Body of pancreas (tissue), 4 donors: ENCODE data around the gene MYLK. TPM values are rescaled to one million over a fixed set of nuclear protein-coding genes. Genes with fewer than 3 reads are reported as not detected.

Experiments used
- ATAC-seq: fragments of 150-250 bp; one replicate; pipeline ENCODE4 v1.9.1; 2016
- DNase-seq, 4 donors: peaks; one replicate each; pipeline ENCODE4 v3.0.0-alpha.2; 2019
- H3K27ac ChIP-seq, 4 donors: fragments of 200-600 bp; sonication (generic); 1 replicate in 3 of 4; 2 replicates in 1 of 4; pipeline versions ENCODE4 v1.5.1 to v1.6.1; 2016 to 2019; ENCODE audit warnings: mild to moderate bottlenecking in 1 of 4, mixed read lengths in 1 of 4, moderate library complexity in 1 of 4
- H3K27me3 ChIP-seq, 2 donors: fragments of 200-600 bp; sonication (generic); one replicate each; pipeline ENCODE4 v1.6.0; 2016; ENCODE audit warnings: mild to moderate bottlenecking in 1 of 2
- H3K36me3 ChIP-seq, 2 donors: fragments of 200-600 bp; sonication (generic); replicated peaks in 1 of 2; 2 replicates each; pipeline ENCODE4 v1.5.1; 2016; ENCODE audit warnings: low read depth in 2 of 2; ENCODE audit not compliant: insufficient read depth in 1 of 2
- H3K4me1 ChIP-seq: fragments of 200-600 bp; sonication (generic); one replicate; pipeline ENCODE4 v1.6.0; 2016
- H3K4me3 ChIP-seq, 2 donors: fragments of 200-600 bp; sonication (generic); 1 replicate in 1 of 2; 2 replicates in 1 of 2; pipeline ENCODE4 v1.5.1; 2016 to 2019
- H3K9me3 ChIP-seq, 3 donors: fragments of 200-600 bp; sonication (generic); 1 replicate in 2 of 3; 2 replicates in 1 of 3; pipeline ENCODE4 v1.5.1; 2016
- POLR2A ChIP-seq, 3 donors: fragments of 450-650 bp; IDR thresholded peaks; one replicate each; pipeline ENCODE4 v1.6.1; 2016; ENCODE audit warnings: antibody characterized with exemption in 3 of 3, mild to moderate bottlenecking in 2 of 3
- WGBS, 2 donors: methylation state at CpG; one replicate each; pipeline ENCODE4 v1.1.5; 2017; 5-methylcytosine and 5-hydroxymethylcytosine counted together
- intact Hi-C: fragments of 100-400 bp; cut with DNase I; formaldehyde crosslinking; loops from one replicate; pipeline ENCODE4 v1.15.1; 2023
- total RNA-seq, 2 donors: library from RNA; depleted of rRNA; stranded (reverse); fragments of >200 nt; gene quantifications; one replicate each; pipeline ENCODE4 v1.1.0, GENCODE V29; 2016
- TF ChIP-seq, protein P1 (sequence below), 7 experiments: fragments of 450-650 bp in 4 of 7; fragments of 200-600 bp in 3 of 7; sonication (generic) in 3 of 7; IDR thresholded peaks; one replicate each; pipeline ENCODE4 v1.5.1; 2016 to 2019; ENCODE audit warnings: antibody characterized with exemption in 7 of 7

MYLK gene
- total RNA-seq, 2 donors from 2014 or later, result 7.6 to 36.6 TPM

DNA sequence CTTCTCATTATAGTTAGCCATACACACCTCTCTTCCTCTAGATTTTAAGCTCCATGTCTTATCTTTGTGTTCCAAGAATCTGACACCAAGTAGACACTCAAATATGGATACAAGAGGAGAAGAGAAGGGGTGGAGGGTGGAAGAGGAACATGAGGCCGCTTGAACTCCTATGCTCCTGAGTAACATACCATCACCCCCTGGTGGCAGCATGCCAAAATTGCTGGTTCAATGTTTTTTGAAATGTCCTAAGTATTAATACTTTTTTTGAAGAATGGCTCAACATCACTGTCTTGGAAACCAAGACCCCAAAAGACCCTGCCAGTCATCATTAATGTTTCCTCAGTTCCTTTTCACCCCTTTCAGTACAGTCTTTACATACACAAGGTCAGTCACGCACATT lies 227.4 kb downstream of the MYLK start:
- WGBS, 2 donors, result 79 to 81% methylated on average over 2 of the region's 2 CpGs
- Histone ChIP-seq H3K27ac (peak overlapping the region in 1 of 4 donors; percentile 1), H3K9me3 (no peaks in the 10 kb centered on the region)

DNA sequence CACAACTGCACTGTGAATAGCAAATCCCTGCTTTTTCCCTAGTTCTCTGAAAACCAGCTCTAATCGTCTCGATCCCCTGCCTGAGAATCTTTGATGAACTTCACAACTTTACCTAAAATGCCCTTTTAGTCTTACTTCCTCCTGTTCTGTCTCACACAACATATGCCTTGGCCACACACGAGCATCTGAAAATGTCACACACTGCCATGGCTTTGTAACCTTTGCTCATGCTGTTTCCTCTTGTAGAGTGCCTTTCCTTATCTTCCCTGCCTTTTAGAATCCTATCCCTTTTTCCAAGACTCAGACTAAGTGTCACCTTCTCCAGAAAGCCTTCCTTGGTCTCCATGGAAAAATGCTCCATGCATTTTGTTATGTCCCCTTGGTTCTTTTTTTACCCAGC lies 227.9 kb downstream of the MYLK start:
- Histone ChIP-seq H3K9me3 (no peaks in the 10 kb centered on the region), H3K27me3 (no peaks in the 10 kb centered on the region), H3K36me3 (no peaks in the 10 kb centered on the region), H3K27ac (no peak overlapping the region), H3K4me1 (peaks cover 6% of the 10 kb centered on the region), H3K4me3 (no peak overlapping the region)
- intact Hi-C loops, result loop anchor here (5.0 kb wide), 1 partner anchor 51 kb away; no protein-coding TSS in a partner anchor
- TF ChIP-seq POLR2A (IDR thresholded peaks at IDR 0.05), result no peak
- TF ChIP-seq, protein P1, sequence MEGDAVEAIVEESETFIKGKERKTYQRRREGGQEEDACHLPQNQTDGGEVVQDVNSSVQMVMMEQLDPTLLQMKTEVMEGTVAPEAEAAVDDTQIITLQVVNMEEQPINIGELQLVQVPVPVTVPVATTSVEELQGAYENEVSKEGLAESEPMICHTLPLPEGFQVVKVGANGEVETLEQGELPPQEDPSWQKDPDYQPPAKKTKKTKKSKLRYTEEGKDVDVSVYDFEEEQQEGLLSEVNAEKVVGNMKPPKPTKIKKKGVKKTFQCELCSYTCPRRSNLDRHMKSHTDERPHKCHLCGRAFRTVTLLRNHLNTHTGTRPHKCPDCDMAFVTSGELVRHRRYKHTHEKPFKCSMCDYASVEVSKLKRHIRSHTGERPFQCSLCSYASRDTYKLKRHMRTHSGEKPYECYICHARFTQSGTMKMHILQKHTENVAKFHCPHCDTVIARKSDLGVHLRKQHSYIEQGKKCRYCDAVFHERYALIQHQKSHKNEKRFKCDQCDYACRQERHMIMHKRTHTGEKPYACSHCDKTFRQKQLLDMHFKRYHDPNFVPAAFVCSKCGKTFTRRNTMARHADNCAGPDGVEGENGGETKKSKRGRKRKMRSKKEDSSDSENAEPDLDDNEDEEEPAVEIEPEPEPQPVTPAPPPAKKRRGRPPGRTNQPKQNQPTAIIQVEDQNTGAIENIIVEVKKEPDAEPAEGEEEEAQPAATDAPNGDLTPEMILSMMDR (IDR thresholded peaks at IDR 0.05), result no peak
- WGBS, 2 donors, result 84 to 88% methylated on average over 3 of the region's 3 CpGs
- DNase-seq (no peak), ATAC-seq (no peak)

More for the DNA sequence above, 227.4 kb downstream of the MYLK start:
- intact Hi-C loops, result loop anchor here (5.0 kb wide), 1 partner anchor 51 kb away; no protein-coding TSS in a partner anchor
- H3K4me3 ChIP-seq, result no peak overlapping the region
- no peak for DNase-seq
- H3K36me3 ChIP-seq, result no peaks in the 10 kb centered on the region
- H3K4me1 ChIP-seq, result peaks cover 8% of the 10 kb centered on the region
- no peaks in the 10 kb centered on the region for H3K27me3 ChIP-seq
- TF ChIP-seq POLR2A (IDR thresholded peaks at IDR 0.05), result no peak
- TF ChIP-seq, protein P1 (IDR thresholded peaks at IDR 0.05), result no peak
- ATAC-seq, result no peak

DNA sequence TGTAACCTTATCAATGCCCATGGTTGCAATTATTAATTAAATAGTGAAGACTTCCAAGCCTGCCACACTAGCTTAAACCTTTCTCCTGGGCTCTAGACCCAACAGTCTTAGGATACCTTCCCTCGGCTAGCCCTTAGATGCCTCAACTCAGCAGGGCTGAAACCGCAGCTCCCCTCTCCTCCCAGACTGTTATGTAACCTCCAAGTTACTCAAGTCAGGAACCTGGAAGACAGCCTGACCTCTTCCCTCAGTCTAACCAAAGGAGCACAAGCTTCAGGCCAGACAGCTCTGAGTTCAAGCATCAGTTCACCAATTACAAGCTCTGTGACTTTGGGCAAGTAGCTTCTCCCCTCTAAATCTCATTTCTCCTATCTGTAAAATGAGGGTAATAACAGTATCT lies 228.7 kb downstream of the MYLK start:
- no peaks in the 10 kb centered on the region for H3K9me3 ChIP-seq
- intact Hi-C loops, result loop anchor here (5.0 kb wide), 1 partner anchor 52 kb away; no protein-coding TSS in a partner anchor
- DNase-seq, result no peak
- no peak for TF ChIP-seq POLR2A (IDR thresholded peaks at IDR 0.05)
- TF ChIP-seq, protein P1 (IDR thresholded peaks at IDR 0.05), result no peak
- no peaks in the 10 kb centered on the region for H3K27me3 ChIP-seq
- H3K36me3 ChIP-seq, result no peaks in the 10 kb centered on the region
- H3K4me3 ChIP-seq, result no peak overlapping the region
- no peak for ATAC-seq
- no peaks in the 10 kb centered on the region for H3K4me1 ChIP-seq
- 61 to 68% methylated on average over 2 of the region's 2 CpGs for WGBS, 2 donors
- H3K27ac ChIP-seq, result no peak overlapping the region

DNA sequence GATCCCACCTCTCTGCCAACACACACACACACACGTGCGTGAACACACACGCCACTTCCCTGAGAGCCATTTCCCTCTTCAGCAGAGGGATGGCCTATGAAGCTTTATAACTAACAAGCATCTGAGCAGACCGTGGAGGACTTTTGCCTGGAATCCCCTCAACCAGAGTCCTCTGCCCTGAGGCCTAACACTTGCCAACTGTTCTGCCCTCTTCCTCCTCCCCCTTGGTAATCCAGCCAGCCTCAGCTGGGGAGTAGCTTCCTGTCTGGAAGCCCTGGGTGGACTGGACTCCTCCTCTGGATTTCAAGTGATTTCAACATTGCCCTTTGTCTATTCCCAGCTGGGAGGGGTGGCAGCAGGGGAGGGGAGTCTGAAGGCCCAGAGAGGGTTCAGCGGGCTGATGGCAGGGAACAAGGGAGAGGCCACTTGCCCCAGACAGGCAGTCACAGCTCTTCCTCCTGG lies 230.9 kb downstream of the MYLK start:
- no peaks in the 10 kb centered on the region for H3K36me3 ChIP-seq

More for the DNA sequence above, 230.9 kb downstream of the MYLK start:
- Histone ChIP-seq H3K27ac (peak overlapping the region in 2 of 4 donors; percentile 12 to 41), H3K27me3 (no peaks in the 10 kb centered on the region), H3K4me1 (no peaks in the 10 kb centered on the region), H3K9me3 (no peaks in the 10 kb centered on the region), H3K4me3 (no peak overlapping the region)
- ATAC-seq (peak; percentile 49), DNase-seq (peak in 1 of 4 donors; percentile 35)
- 60 to 69% methylated on average over 5 of the region's 5 CpGs for WGBS, 2 donors
- TF ChIP-seq, protein P1 (IDR thresholded peaks at IDR 0.05), result no peak
- no peak for TF ChIP-seq POLR2A (IDR thresholded peaks at IDR 0.05)
- intact Hi-C loops, result loop anchor here (5.0 kb wide), 1 partner anchor 69 kb away; no protein-coding TSS in a partner anchor
